Endothelial cell (in vitro differentiated cells): ENCODE measurements around the gene HNRNPA3. TPM values are rescaled to one million over a fixed set of nuclear protein-coding genes. Genes with fewer than 3 reads are reported as not detected.
"Not testable (repeated sequence)": the region's sequence is repeated elsewhere in the genome, so short reads cannot be mapped to it uniquely, and the experiment has no call there.

Source experiments
- DNase-seq: peaks from one replicate; pipeline ENCODE4 v3.0.0; 2021; ENCODE audit warnings: low spot score
- H3K27ac Mint-ChIP-seq: one replicate; pipeline ENCODE4 v1.8.0; 2021; ENCODE audit warnings: mixed read lengths, inconsistent platforms; ENCODE audit not compliant: unreplicated experiment
- H3K27me3 Mint-ChIP-seq: one replicate; pipeline ENCODE4 v1.8.0; 2021; ENCODE audit warnings: mild to moderate bottlenecking, moderate library complexity, mixed read lengths, inconsistent platforms; ENCODE audit not compliant: unreplicated experiment
- H3K36me3 Mint-ChIP-seq: one replicate; pipeline ENCODE4 v1.8.0; 2021; ENCODE audit warnings: mild to moderate bottlenecking, low read depth, mixed read lengths, inconsistent platforms; ENCODE audit not compliant: unreplicated experiment
- H3K4me1 Mint-ChIP-seq: one replicate; pipeline ENCODE4 v1.8.0; 2021; ENCODE audit warnings: mild to moderate bottlenecking, mixed read lengths, inconsistent platforms; ENCODE audit not compliant: unreplicated experiment
- H3K4me3 Mint-ChIP-seq: one replicate; pipeline ENCODE4 v1.8.0; 2021; ENCODE audit warnings: mild to moderate bottlenecking, mixed read lengths, inconsistent platforms; ENCODE audit not compliant: unreplicated experiment
- H3K9me3 Mint-ChIP-seq: one replicate; pipeline ENCODE4 v1.8.0; 2021; ENCODE audit warnings: mixed read lengths, inconsistent platforms; ENCODE audit not compliant: unreplicated experiment
- total RNA-seq: library from RNA; stranded (reverse); fragmentation: NEBNext Ultra II Directional; extraction: Animal tissue kit (Norgen Biotek cat#: 25700); gene quantifications from one replicate; pipeline ENCODE4 v1.2.1, GENCODE V29; 2021; ENCODE audit not compliant: unreplicated experiment
- TF ChIP-seq, protein P1 (sequence below): fragments of 200-600 bp; sonication (generic); IDR thresholded peaks from one replicate; pipeline ENCODE4 v1.5.0; 2021; ENCODE audit warnings: antibody characterized with exemption; ENCODE audit not compliant: unreplicated experiment

Gene HNRNPA3
- total RNA-seq, 1 donor from 2014 or later: 264 TPM

DNA sequence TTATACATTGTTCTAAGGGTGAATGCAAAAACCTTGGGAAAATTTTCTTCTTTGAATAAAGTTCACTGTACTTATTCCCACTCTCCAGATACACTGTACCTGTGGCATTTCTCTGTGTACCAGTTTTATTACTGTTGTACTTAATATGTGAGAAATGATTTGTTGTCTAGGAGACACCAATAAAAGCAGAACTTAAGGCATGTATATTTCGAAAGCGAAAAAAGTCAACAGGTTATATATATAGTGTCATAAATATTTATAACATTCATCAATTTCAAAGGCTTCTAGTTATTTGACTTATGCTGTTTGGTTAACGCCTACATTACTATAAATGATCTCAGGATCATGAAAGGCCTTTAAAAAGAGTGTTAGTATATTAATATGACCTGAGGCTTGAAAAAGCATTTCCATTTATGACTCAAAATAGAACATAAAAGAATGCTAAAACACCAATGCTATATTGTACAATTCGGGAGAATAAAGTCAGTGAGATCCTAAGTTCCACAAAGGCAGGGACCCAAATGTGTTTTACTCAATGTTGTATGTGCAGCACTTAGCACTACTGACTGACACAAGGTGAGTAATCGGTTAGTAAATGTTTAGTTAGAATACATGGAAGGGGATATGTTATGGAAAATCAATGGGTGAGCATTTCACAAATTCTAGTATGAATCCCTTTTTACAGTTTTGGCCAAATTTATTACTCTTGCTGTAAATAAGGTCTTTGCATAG lies 32.2 kb upstream of the HNRNPA3 start:
- Mint-ChIP-seq H3K36me3 (no peaks in the 10 kb centered on the region), H3K4me1 (no peaks in the 10 kb centered on the region), H3K27ac (no peak overlapping the region), H3K9me3 (no peaks in the 10 kb centered on the region), H3K27me3 (no peaks in the 10 kb centered on the region), H3K4me3 (no peak overlapping the region)
- no peak for DNase-seq
- TF ChIP-seq, protein P1, sequence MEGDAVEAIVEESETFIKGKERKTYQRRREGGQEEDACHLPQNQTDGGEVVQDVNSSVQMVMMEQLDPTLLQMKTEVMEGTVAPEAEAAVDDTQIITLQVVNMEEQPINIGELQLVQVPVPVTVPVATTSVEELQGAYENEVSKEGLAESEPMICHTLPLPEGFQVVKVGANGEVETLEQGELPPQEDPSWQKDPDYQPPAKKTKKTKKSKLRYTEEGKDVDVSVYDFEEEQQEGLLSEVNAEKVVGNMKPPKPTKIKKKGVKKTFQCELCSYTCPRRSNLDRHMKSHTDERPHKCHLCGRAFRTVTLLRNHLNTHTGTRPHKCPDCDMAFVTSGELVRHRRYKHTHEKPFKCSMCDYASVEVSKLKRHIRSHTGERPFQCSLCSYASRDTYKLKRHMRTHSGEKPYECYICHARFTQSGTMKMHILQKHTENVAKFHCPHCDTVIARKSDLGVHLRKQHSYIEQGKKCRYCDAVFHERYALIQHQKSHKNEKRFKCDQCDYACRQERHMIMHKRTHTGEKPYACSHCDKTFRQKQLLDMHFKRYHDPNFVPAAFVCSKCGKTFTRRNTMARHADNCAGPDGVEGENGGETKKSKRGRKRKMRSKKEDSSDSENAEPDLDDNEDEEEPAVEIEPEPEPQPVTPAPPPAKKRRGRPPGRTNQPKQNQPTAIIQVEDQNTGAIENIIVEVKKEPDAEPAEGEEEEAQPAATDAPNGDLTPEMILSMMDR: no peak

DNA sequence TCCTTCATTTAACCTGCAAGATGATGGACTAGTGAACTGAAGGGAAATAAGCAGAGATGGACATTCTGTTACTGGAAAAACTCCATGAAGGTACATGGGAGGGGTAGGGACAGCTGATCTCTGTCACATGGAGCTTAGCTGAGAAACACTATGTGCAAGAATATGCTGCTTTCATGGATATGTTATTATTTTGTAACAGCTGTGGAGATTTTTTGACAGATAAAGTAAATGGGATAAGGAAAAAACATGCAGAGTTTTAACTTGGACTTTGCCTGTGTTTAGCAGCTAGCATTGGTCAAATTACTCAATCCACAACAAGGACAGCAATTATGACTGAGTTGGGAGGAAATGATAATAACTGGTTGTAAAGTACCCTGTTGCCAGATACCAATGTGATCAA lies 28.7 kb upstream of the HNRNPA3 start:
- no peak for DNase-seq
- Mint-ChIP-seq H3K27me3 (no peaks in the 10 kb centered on the region), H3K4me1 (peaks cover 2% of the 10 kb centered on the region), H3K9me3 (no peaks in the 10 kb centered on the region), H3K4me3 (no peak overlapping the region), H3K36me3 (no peaks in the 10 kb centered on the region), H3K27ac (no peak overlapping the region)
- TF ChIP-seq, protein P1: no peak

DNA sequence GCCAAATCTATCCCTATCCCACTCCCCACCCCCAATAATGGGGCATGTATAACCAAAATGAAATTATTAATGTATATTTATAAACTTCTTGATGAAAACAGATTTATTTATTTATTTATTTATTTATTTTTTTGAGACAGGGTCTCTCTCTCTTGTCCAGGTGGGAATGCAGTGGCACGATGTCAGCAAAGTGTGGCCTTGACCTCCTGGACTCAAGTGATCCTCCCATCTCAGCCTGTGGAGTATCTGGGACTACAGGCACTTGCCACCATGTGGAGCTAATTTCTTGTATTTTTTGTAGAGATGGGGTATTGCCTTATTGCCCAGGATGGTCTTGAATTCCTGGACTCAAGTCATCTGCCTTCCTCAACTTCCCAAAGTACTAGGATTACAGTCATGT lies 28.0 kb upstream of the HNRNPA3 start:
- no peaks in the 10 kb centered on the region for H3K27me3 Mint-ChIP-seq
- H3K9me3 Mint-ChIP-seq: no peaks in the 10 kb centered on the region
- H3K4me1 Mint-ChIP-seq: peaks cover 2% of the 10 kb centered on the region
- H3K4me3 Mint-ChIP-seq: no peak overlapping the region
- H3K27ac Mint-ChIP-seq: no peak overlapping the region
- H3K36me3 Mint-ChIP-seq: no peaks in the 10 kb centered on the region
- no peak for DNase-seq
- TF ChIP-seq, protein P1: no peak

DNA sequence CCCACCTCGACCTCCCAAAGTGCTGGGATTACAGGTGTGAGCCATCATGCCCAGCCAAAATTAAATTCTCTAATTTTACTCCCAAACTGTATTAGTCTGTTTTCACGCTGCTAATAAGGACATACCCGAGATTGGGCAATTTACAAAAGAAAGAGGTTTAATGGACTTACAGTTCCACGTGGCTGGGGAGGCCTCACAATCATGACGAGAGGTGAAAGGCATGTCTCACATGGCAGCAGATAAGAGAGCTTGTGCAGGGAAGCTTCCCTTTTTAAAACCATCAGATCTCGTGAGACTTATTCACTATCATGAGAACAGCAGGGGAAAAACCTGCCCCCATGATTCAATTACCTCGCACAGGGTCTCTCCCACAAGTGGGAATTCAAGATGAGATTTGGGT lies 26.6 kb upstream of the HNRNPA3 start:
- not testable (repeated sequence) for H3K27ac Mint-ChIP-seq, H3K9me3 Mint-ChIP-seq, H3K4me1 Mint-ChIP-seq, H3K27me3 Mint-ChIP-seq, H3K4me3 Mint-ChIP-seq, DNase-seq, H3K36me3 Mint-ChIP-seq

DNA sequence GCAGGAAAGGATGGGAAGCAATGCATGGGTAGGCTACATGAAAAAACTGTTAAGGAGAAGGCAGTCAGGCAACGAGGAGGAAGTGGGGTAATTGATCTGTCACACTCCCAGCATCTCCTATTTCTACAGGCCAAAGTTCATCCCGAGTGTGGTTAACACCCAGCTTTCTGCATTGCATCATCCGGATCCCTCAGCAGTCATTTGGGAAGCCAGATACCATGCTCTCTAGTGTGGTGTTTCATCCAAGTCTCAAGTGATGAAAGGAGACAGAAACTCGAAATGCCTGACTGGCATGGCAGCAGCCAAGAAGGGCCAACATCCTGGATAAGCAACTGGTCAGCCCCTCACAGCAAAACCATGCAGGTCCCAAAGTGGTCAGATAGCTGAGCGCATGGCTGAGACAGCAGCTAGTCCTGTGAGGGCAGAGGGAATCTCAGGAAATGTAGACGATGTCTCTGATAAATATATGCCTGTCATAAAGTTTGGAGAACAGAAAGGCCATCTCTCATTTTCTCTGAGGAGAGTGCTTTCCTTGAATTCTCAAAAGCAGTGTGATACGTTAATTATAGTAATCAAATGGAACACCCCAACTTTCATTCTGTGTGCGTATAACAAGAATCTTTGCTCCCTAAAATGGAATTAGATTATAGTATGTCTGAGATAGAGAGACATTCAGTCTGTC lies 24.8 kb upstream of the HNRNPA3 start:
- Mint-ChIP-seq H3K4me3 (no peak overlapping the region), H3K27ac (no peak overlapping the region), H3K4me1 (peaks cover 2% of the 10 kb centered on the region), H3K27me3 (no peaks in the 10 kb centered on the region), H3K9me3 (no peaks in the 10 kb centered on the region), H3K36me3 (no peaks in the 10 kb centered on the region)
- no peak for DNase-seq
- TF ChIP-seq, protein P1: no peak
